NT2/D1 (cell line): ENCODE measurements around the gene KCNG2.

Experiments
- SUZ12 ChIP-seq: IDR thresholded peaks from 2 replicates; pipeline ENCODE4 v1.6.1; 2011; ENCODE audit not compliant: insufficient read length, insufficient read depth; ENCODE audit errors: extremely low read depth
- YY1 ChIP-seq: IDR thresholded peaks from 2 replicates; pipeline ENCODE4 v1.6.1; 2011; ENCODE audit not compliant: insufficient read length, insufficient read depth
- ZNF274 ChIP-seq: IDR thresholded peaks from 2 replicates; pipeline ENCODE4 v1.6.1; 2011; ENCODE audit warnings: mild to moderate bottlenecking, low read depth, low read length

DNA sequence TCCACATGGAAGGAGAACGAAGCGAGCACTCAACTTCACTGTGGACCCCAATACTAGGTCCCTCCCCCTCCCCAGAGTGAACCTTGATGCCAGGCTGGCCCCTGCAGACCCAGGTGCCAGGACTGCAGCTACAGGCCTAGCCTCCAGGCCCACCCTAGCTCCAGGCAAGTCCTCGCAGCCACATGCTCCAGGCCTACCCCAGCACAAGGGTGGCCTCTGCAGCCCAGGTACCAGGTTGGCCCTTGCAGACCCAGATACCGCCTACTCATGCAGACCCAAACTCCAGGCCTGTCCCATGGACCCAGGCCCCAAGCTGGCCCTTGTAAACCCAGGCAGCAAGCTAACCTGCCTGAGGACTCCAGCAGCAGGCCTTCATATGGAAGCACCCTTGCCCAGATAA lies 44.2 kb downstream of the KCNG2 start:
- no peak for TF ChIP-seq YY1
- no peak for TF ChIP-seq SUZ12
- no peak for TF ChIP-seq ZNF274
